WTC11 (cell line): ENCODE data around the gene CRYGC. TPM values are rescaled to one million over a fixed set of nuclear protein-coding genes. Genes with fewer than 3 reads are reported as not detected.

Source experiments
- ATAC-seq: fragments of 200-7000 bp; cut with Tn5 transposase; 2 replicates; pipeline ENCODE4 v1.10.0; 2021; ENCODE audit warnings: mild to moderate bottlenecking, moderate library complexity
- CTCF ChIA-PET: fragments of 300-600 bp; sonication (Branson Sonifier 250); formaldehyde crosslinking; loops from one replicate; lab custom pipeline; 2021; ENCODE audit warnings: antibody characterized with exemption; lab: Charles Lee
- POLR2A ChIA-PET: fragments of 350-600 bp; sonication (Branson Sonifier 250); formaldehyde crosslinking; loops from one replicate; lab custom pipeline; 2021; ENCODE audit warnings: antibody characterized with exemption; lab: Charles Lee
- DNase-seq: peaks from one replicate; pipeline ENCODE4 v3.0.0; 2021; ENCODE audit warnings: low spot score
- H3K27ac Mint-ChIP-seq: 2 replicates; pipeline ENCODE4 v1.8.0; 2021; ENCODE audit warnings: mixed read lengths
- H3K27me3 Mint-ChIP-seq: 2 replicates; pipeline ENCODE4 v1.8.0; 2021; ENCODE audit warnings: low read depth, mild to moderate bottlenecking, moderate library complexity, mixed read lengths
- H3K36me3 Mint-ChIP-seq: 2 replicates; pipeline ENCODE4 v1.8.0; 2021; ENCODE audit warnings: mixed read lengths
- H3K4me1 Mint-ChIP-seq: 2 replicates; pipeline ENCODE4 v1.8.0; 2022; ENCODE audit warnings: mixed read lengths
- H3K4me3 Mint-ChIP-seq: 2 replicates; pipeline ENCODE4 v1.8.0; 2021; ENCODE audit warnings: mild to moderate bottlenecking, moderate library complexity, mixed read lengths
- H3K9me3 Mint-ChIP-seq: 2 replicates; pipeline ENCODE4 v1.8.0; 2021; ENCODE audit warnings: mixed read lengths
- ATF2 ChIP-seq: sonication (generic); formaldehyde crosslinking; IDR thresholded peaks from 2 replicates; pipeline ENCODE4 v1.8.1; 2022; ENCODE audit warnings: low read depth, missing genetic modification reagents, borderline replicate concordance
- CREM ChIP-seq: sonication (generic); formaldehyde crosslinking; IDR thresholded peaks from 2 replicates; pipeline ENCODE4 v1.8.1; 2022; ENCODE audit warnings: mild to moderate bottlenecking, missing genetic modification reagents, moderate library complexity
- CTCF ChIP-seq: fragments of 200-600 bp; IDR thresholded peaks from 2 replicates; pipeline ENCODE4 v1.8.0; 2022; ENCODE audit warnings: antibody characterized with exemption
- E2F1 ChIP-seq: sonication (generic); formaldehyde crosslinking; IDR thresholded peaks from 2 replicates; pipeline ENCODE4 v1.8.0; 2022; ENCODE audit warnings: mild to moderate bottlenecking, missing genetic modification reagents
- EMX1 ChIP-seq: fragments of 250-450 bp; sonication (Bioruptor Pico); IDR thresholded peaks from 2 replicates; pipeline ENCODE4 v1.8.0; 2021; ENCODE audit warnings: mild to moderate bottlenecking
- FOXJ3 ChIP-seq: sonication (generic); formaldehyde crosslinking; IDR thresholded peaks from 2 replicates; pipeline ENCODE4 v1.9.0; 2021; ENCODE audit warnings: missing genetic modification reagents, mild to moderate bottlenecking, borderline replicate concordance
- GABPB1 ChIP-seq: sonication (generic); formaldehyde crosslinking; IDR thresholded peaks from 2 replicates; pipeline ENCODE4 v1.8.1; 2023; ENCODE audit warnings: mild to moderate bottlenecking, missing genetic modification reagents
- IRF2 ChIP-seq: sonication (generic); formaldehyde crosslinking; IDR thresholded peaks from 2 replicates; pipeline ENCODE4 v1.8.0; 2022; ENCODE audit warnings: low read depth, missing genetic modification reagents, borderline replicate concordance
- JUN ChIP-seq: sonication (generic); formaldehyde crosslinking; IDR thresholded peaks from 2 replicates; pipeline ENCODE4 v1.8.0; 2023; ENCODE audit warnings: mild to moderate bottlenecking, missing genetic modification reagents
- MXD4 ChIP-seq: fragments of 250-450 bp; sonication (Bioruptor Pico); IDR thresholded peaks from 2 replicates; pipeline ENCODE4 v1.8.0; 2021; ENCODE audit warnings: mild to moderate bottlenecking, moderate library complexity, borderline replicate concordance
- NFYB ChIP-seq: sonication (generic); formaldehyde crosslinking; conservative IDR thresholded peaks from 2 replicates; pipeline ENCODE4 v1.8.0; 2022; ENCODE audit warnings: low read depth, missing genetic modification reagents
- NR1H2 ChIP-seq: sonication (generic); formaldehyde crosslinking; IDR thresholded peaks from 2 replicates; pipeline ENCODE4 v1.9.0; 2021; ENCODE audit warnings: mild to moderate bottlenecking, moderate library complexity, missing genetic modification reagents
- SMAD3 ChIP-seq: sonication (generic); formaldehyde crosslinking; IDR thresholded peaks from 2 replicates; pipeline ENCODE4 v1.8.0; 2022; ENCODE audit warnings: missing genetic modification reagents, mild to moderate bottlenecking, borderline replicate concordance
- TEAD1 ChIP-seq: sonication (generic); formaldehyde crosslinking; IDR thresholded peaks from 2 replicates; pipeline ENCODE4 v1.8.0; 2022; ENCODE audit warnings: mild to moderate bottlenecking, missing genetic modification reagents
- ZNF416 ChIP-seq: fragments of 250-450 bp; sonication (Bioruptor Pico); IDR thresholded peaks from 2 replicates; pipeline ENCODE4 v1.9.0; 2021; ENCODE audit warnings: mild to moderate bottlenecking, inconsistent platforms
- total RNA-seq: library from RNA; stranded (reverse); gene quantifications from 3 replicates; pipeline ENCODE4 v1.2.3, GENCODE V29; 2021
- TF ChIP-seq, protein P1 (sequence below): sonication (generic); formaldehyde crosslinking; IDR thresholded peaks from 2 replicates; pipeline ENCODE4 v1.8.1; 2023; ENCODE audit warnings: mild to moderate bottlenecking, moderate library complexity, missing genetic modification reagents
- TF ChIP-seq, protein P2 (sequence below): sonication (generic); formaldehyde crosslinking; IDR thresholded peaks from 2 replicates; pipeline ENCODE4 v1.8.1; 2023; ENCODE audit warnings: mild to moderate bottlenecking, missing genetic modification reagents, moderate library complexity
- TF ChIP-seq, protein P3 (sequence below): sonication (generic); formaldehyde crosslinking; IDR thresholded peaks from 2 replicates; pipeline ENCODE4 v1.8.1; 2022; ENCODE audit warnings: missing genetic modification reagents, borderline replicate concordance
- TF ChIP-seq, protein P4 (sequence below): sonication (generic); formaldehyde crosslinking; IDR thresholded peaks from 2 replicates; pipeline ENCODE4 v1.8.0; 2023; ENCODE audit warnings: missing genetic modification reagents
- TF ChIP-seq, protein P5 (sequence below): sonication (generic); formaldehyde crosslinking; IDR thresholded peaks from 2 replicates; pipeline ENCODE4 v1.8.1; 2022; ENCODE audit warnings: mild to moderate bottlenecking, moderate library complexity, missing genetic modification reagents
- TF ChIP-seq, protein P6 (sequence below): fragments of 250-450 bp; sonication (Bioruptor Pico); IDR thresholded peaks from 2 replicates; pipeline ENCODE4 v1.9.0; 2021; ENCODE audit warnings: mild to moderate bottlenecking

The CRYGC gene
- total RNA-seq, 1 experiment from 2014 or later = not detected

DNA sequence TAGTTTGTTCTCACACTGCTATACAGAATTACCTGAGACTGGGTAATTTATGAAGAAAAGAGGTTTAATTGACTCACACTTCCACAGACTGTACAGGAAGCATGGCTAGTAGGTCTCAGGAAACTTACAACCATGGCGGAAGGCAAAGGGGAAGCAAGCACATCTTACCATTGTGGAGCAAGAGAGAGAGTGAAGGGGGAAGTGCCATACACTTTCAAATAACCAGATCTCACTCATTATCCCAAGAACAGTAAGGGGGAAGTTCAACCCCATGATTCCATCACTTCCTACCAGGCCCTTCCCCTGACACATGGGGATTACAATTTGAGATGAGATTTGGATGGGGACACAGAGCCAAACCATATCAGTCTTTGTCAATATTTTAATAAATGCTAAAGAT, 21.3 kb upstream of the CRYGC start (continued):
- TF ChIP-seq ATF2 (CRISPR knock-in tag) (no peak), CREM (CRISPR knock-in tag) (no peak)

- H3K4me1 Mint-ChIP-seq = peaks cover 20% of the 10 kb centered on the region
- CTCF ChIA-PET = interaction anchor here (0.7 to 3.2 kb wide), 2 partner anchors 48 to 121 kb away, joined by 4 to 30 read pairs; no protein-coding TSS in a partner anchor
- TF ChIP-seq NFYB (CRISPR knock-in tag) (no peak), EMX1 (no peak), TEAD1 (CRISPR knock-in tag) (no peak), CTCF (no peak), JUN (CRISPR knock-in tag) (no peak), MXD4 (CRISPR knock-in tag) (no peak), NR1H2 (CRISPR knock-in tag) (no peak), ZNF416 (no peak), GABPB1 (CRISPR knock-in tag) (no peak), E2F1 (CRISPR knock-in tag) (no peak), IRF2 (CRISPR knock-in tag) (no peak), SMAD3 (CRISPR knock-in tag) (no peak), FOXJ3 (CRISPR knock-in tag) (no peak)
- TF ChIP-seq, protein P1, sequence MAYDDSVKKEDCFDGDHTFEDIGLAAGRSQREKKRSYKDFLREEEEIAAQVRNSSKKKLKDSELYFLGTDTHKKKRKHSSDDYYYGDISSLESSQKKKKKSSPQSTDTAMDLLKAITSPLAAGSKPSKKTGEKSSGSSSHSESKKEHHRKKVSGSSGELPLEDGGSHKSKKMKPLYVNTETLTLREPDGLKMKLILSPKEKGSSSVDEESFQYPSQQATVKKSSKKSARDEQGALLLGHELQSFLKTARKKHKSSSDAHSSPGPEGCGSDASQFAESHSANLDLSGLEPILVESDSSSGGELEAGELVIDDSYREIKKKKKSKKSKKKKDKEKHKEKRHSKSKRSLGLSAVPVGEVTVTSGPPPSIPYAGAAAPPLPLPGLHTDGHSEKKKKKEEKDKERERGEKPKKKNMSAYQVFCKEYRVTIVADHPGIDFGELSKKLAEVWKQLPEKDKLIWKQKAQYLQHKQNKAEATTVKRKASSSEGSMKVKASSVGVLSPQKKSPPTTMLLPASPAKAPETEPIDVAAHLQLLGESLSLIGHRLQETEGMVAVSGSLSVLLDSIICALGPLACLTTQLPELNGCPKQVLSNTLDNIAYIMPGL (CRISPR knock-in tag) = no peak
- TF ChIP-seq, protein P2, sequence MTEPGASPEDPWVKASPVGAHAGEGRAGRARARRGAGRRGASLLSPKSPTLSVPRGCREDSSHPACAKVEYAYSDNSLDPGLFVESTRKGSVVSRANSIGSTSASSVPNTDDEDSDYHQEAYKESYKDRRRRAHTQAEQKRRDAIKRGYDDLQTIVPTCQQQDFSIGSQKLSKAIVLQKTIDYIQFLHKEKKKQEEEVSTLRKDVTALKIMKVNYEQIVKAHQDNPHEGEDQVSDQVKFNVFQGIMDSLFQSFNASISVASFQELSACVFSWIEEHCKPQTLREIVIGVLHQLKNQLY (CRISPR knock-in tag) = no peak
- TF ChIP-seq, protein P3, sequence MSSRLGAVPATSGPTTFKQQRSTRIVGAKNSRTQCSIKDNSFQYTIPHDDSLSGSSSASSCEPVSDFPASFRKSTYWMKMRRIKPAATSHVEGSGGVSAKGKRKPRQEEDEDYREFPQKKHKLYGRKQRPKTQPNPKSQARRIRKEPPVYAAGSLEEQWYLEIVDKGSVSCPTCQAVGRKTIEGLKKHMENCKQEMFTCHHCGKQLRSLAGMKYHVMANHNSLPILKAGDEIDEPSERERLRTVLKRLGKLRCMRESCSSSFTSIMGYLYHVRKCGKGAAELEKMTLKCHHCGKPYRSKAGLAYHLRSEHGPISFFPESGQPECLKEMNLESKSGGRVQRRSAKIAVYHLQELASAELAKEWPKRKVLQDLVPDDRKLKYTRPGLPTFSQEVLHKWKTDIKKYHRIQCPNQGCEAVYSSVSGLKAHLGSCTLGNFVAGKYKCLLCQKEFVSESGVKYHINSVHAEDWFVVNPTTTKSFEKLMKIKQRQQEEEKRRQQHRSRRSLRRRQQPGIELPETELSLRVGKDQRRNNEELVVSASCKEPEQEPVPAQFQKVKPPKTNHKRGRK (CRISPR knock-in tag) = no peak
- TF ChIP-seq, protein P4, sequence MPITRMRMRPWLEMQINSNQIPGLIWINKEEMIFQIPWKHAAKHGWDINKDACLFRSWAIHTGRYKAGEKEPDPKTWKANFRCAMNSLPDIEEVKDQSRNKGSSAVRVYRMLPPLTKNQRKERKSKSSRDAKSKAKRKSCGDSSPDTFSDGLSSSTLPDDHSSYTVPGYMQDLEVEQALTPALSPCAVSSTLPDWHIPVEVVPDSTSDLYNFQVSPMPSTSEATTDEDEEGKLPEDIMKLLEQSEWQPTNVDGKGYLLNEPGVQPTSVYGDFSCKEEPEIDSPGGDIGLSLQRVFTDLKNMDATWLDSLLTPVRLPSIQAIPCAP (CRISPR knock-in tag) = no peak
- TF ChIP-seq, protein P5, sequence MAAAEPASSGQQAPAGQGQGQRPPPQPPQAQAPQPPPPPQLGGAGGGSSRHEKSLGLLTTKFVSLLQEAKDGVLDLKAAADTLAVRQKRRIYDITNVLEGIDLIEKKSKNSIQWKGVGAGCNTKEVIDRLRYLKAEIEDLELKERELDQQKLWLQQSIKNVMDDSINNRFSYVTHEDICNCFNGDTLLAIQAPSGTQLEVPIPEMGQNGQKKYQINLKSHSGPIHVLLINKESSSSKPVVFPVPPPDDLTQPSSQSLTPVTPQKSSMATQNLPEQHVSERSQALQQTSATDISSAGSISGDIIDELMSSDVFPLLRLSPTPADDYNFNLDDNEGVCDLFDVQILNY = no peak
- TF ChIP-seq, protein P6, sequence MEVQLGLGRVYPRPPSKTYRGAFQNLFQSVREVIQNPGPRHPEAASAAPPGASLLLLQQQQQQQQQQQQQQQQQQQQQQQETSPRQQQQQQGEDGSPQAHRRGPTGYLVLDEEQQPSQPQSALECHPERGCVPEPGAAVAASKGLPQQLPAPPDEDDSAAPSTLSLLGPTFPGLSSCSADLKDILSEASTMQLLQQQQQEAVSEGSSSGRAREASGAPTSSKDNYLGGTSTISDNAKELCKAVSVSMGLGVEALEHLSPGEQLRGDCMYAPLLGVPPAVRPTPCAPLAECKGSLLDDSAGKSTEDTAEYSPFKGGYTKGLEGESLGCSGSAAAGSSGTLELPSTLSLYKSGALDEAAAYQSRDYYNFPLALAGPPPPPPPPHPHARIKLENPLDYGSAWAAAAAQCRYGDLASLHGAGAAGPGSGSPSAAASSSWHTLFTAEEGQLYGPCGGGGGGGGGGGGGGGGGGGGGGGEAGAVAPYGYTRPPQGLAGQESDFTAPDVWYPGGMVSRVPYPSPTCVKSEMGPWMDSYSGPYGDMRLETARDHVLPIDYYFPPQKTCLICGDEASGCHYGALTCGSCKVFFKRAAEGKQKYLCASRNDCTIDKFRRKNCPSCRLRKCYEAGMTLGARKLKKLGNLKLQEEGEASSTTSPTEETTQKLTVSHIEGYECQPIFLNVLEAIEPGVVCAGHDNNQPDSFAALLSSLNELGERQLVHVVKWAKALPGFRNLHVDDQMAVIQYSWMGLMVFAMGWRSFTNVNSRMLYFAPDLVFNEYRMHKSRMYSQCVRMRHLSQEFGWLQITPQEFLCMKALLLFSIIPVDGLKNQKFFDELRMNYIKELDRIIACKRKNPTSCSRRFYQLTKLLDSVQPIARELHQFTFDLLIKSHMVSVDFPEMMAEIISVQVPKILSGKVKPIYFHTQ = no peak
- TF ChIP-seq, all 79 proteins: peak for 0
- Mint-ChIP-seq H3K27me3 (no peaks in the 10 kb centered on the region; the same call in 1 of the 2 replicates), H3K9me3 (peaks cover 27% of the 10 kb centered on the region), H3K36me3 (peaks cover 11% of the 10 kb centered on the region), H3K4me3 (no peak overlapping the region), H3K27ac (no peak overlapping the region)
- ATAC-seq (no peak), DNase-seq (no peak)
- POLR2A ChIA-PET = no interaction called here
Observed at GRCh38 chr2:208150094-208150493, 20.5 kb upstream of the CRYGC start.
